Prostate gland (tissue), 2 donors: ENCODE data around the gene CLPSL1. TPM values are rescaled to one million over a fixed set of nuclear protein-coding genes. Genes with fewer than 3 reads are reported as not detected.

Source experiments
- DNase-seq: peaks from one replicate; pipeline ENCODE4 v3.0.0-alpha.2; 2019; ENCODE audit warnings: low spot score
- H3K27ac ChIP-seq, 2 donors: fragments of 200-600 bp; sonication (generic); 2 replicates each; pipeline ENCODE4 v1.5.1; 2017 to 2019
- H3K27me3 ChIP-seq: fragments of 200-600 bp; sonication (generic); replicated peaks from 2 replicates; pipeline ENCODE4 v1.5.1; 2019; ENCODE audit not compliant: insufficient read depth
- H3K36me3 ChIP-seq, 2 donors: fragments of 200-600 bp; sonication (generic); 1 replicate in 1 of 2; 2 replicates in 1 of 2; pipeline versions ENCODE4 v1.5.1 to v1.8.1; 2017 to 2019
- H3K4me1 ChIP-seq: fragments of 200-600 bp; sonication (generic); replicated peaks from 2 replicates; pipeline ENCODE4 v1.5.1; 2019
- H3K4me3 ChIP-seq, 2 donors: fragments of 200-600 bp; sonication (generic); 2 replicates each; pipeline ENCODE4 v1.5.1; 2017 to 2019
- H3K9me3 ChIP-seq: fragments of 200-600 bp; sonication (generic); 2 replicates; pipeline ENCODE4 v1.5.1; 2017
- POLR2A ChIP-seq: fragments of 450-650 bp; IDR thresholded peaks from one replicate; pipeline ENCODE4 v1.6.1; 2016; ENCODE audit warnings: antibody characterized with exemption, mild to moderate bottlenecking
- POLR2AphosphoS5 ChIP-seq: sonication (generic); formaldehyde crosslinking; IDR thresholded peaks from one replicate; pipeline ENCODE4 v1.6.1; 2017; ENCODE audit warnings: antibody characterized with exemption
- WGBS: methylation state at CpG from one replicate; pipeline ENCODE4 v1.1.5; 2018; 5-methylcytosine and 5-hydroxymethylcytosine counted together
- intact Hi-C: fragments of 100-400 bp; cut with DNase I; formaldehyde crosslinking; loops from one replicate; pipeline ENCODE4 v1.14.2; 2022
- total RNA-seq, 2 donors: library from RNA; depleted of rRNA; stranded (reverse); fragments of >200 nt; gene quantifications; one replicate each; pipeline ENCODE4 v1.1.0, GENCODE V29; 2016
- TF ChIP-seq, protein P1 (sequence below), 4 experiments: fragments of 200-600 bp in 2 of 4; fragments of 450-650 bp in 2 of 4; sonication (generic) in 2 of 4; IDR thresholded peaks; 1 replicate in 3 of 4; 2 replicates in 1 of 4; pipeline ENCODE4 v1.5.1; 2016 to 2019; ENCODE audit warnings: antibody characterized with exemption in 4 of 4, mild to moderate bottlenecking in 2 of 4, moderate library complexity in 2 of 4

CLPSL1 gene
- total RNA-seq, 2 donors from 2014 or later, result not detected

- 76% methylated on average over 10 of the region's 10 CpGs for WGBS
- Histone ChIP-seq H3K4me1 (no peaks in the 10 kb centered on the region), H3K27ac (no peak overlapping the region), H3K4me3 (no peak overlapping the region), H3K36me3 (no peaks in the 10 kb centered on the region), H3K27me3 (no peaks in the 10 kb centered on the region), H3K9me3 (no peaks in the 10 kb centered on the region)
- DNase-seq, result no peak
- intact Hi-C loops, result no loop called here
- TF ChIP-seq POLR2AphosphoS5 (no peak), POLR2A (no peak)
These were observed 3.3 kb upstream of the CLPSL1 start for GRCh38 chr6:35777356-35778102.

DNA sequence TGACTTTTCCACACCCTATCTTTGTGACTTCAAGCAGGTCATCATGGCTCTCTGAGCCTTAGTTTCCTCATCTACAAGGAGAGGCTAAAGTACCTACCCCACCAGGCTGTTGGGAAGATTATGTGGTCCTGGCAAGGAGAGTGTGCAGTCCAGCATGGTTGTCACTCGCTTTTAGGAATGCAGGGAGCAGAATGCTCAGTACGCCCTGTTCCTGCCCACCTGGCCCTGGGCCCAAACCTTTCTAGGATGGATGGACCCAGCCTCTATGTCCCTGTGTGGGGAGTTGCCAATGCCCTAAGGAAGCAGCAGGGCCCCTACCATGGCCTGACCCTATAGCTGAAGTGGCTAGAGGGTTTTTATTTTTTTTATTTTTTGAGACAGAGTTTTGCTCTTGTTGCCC is 2.4 kb upstream of the CLPSL1 start:
- DNase-seq, result no peak
- 31% methylated on average over 2 of the region's 2 CpGs for WGBS
- no peaks in the 10 kb centered on the region for H3K9me3 ChIP-seq
- H3K27ac ChIP-seq, result no peak overlapping the region
- no peaks in the 10 kb centered on the region for H3K27me3 ChIP-seq
- no peaks in the 10 kb centered on the region for H3K36me3 ChIP-seq
- H3K4me3 ChIP-seq, result no peak overlapping the region
- intact Hi-C loops, result no loop called here
- TF ChIP-seq POLR2AphosphoS5 (no peak), POLR2A (no peak)
- TF ChIP-seq, protein P1, sequence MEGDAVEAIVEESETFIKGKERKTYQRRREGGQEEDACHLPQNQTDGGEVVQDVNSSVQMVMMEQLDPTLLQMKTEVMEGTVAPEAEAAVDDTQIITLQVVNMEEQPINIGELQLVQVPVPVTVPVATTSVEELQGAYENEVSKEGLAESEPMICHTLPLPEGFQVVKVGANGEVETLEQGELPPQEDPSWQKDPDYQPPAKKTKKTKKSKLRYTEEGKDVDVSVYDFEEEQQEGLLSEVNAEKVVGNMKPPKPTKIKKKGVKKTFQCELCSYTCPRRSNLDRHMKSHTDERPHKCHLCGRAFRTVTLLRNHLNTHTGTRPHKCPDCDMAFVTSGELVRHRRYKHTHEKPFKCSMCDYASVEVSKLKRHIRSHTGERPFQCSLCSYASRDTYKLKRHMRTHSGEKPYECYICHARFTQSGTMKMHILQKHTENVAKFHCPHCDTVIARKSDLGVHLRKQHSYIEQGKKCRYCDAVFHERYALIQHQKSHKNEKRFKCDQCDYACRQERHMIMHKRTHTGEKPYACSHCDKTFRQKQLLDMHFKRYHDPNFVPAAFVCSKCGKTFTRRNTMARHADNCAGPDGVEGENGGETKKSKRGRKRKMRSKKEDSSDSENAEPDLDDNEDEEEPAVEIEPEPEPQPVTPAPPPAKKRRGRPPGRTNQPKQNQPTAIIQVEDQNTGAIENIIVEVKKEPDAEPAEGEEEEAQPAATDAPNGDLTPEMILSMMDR (IDR thresholded peaks at IDR 0.05), result no peak
- H3K4me1 ChIP-seq, result no peaks in the 10 kb centered on the region

GRCh38 chr6:35781290-35781689 is 471 bp downstream of the CLPSL1 start:
- no peak overlapping the region for H3K27ac ChIP-seq
- H3K9me3 ChIP-seq, result no peaks in the 10 kb centered on the region
- no peak for DNase-seq
- H3K4me3 ChIP-seq, result no peak overlapping the region
- intact Hi-C loops, result no loop called here
- TF ChIP-seq, protein P1 (IDR thresholded peaks at IDR 0.05), result no peak
- H3K27me3 ChIP-seq, result no peaks in the 10 kb centered on the region
- no peaks in the 10 kb centered on the region for H3K36me3 ChIP-seq
- 82% methylated on average over 2 of the region's 2 CpGs for WGBS
- H3K4me1 ChIP-seq, result no peaks in the 10 kb centered on the region

- Histone ChIP-seq H3K27ac (no peak overlapping the region), H3K9me3 (no peaks in the 10 kb centered on the region), H3K4me1 (no peaks in the 10 kb centered on the region), H3K27me3 (peaks cover 7% of the 10 kb centered on the region), H3K36me3 (no peaks in the 10 kb centered on the region), H3K4me3 (no peak overlapping the region)
- WGBS, result 40% methylated on average over 3 of the region's 3 CpGs
- no peak for TF ChIP-seq POLR2A
- intact Hi-C loops, result no loop called here
- no peak for DNase-seq
These were observed 1.6 kb downstream of the CLPSL1 start for GRCh38 chr6:35782424-35782823.

- Histone ChIP-seq H3K9me3 (no peaks in the 10 kb centered on the region), H3K27me3 (peaks cover 16% of the 10 kb centered on the region), H3K4me1 (no peaks in the 10 kb centered on the region), H3K27ac (no peak overlapping the region), H3K36me3 (no peaks in the 10 kb centered on the region), H3K4me3 (no peak overlapping the region)
- intact Hi-C loops, result no loop called here
- WGBS, result 67% methylated on average over 2 of the region's 2 CpGs
- no peak for DNase-seq
- TF ChIP-seq POLR2A, result no peak
These were observed 3.4 kb downstream of the CLPSL1 start for GRCh38 chr6:35784200-35784599.

GRCh38 chr6:35786272-35786671 is 5.5 kb downstream of the CLPSL1 start:
- Histone ChIP-seq H3K36me3 (no peaks in the 10 kb centered on the region), H3K9me3 (no peaks in the 10 kb centered on the region), H3K27me3 (peaks cover 16% of the 10 kb centered on the region), H3K4me1 (no peaks in the 10 kb centered on the region), H3K27ac (no peak overlapping the region), H3K4me3 (no peak overlapping the region)
- intact Hi-C loops, result no loop called here
- TF ChIP-seq POLR2A (no peak), POLR2AphosphoS5 (no peak)
- TF ChIP-seq, protein P1 (IDR thresholded peaks at IDR 0.05), result no peak
- WGBS, result 63% methylated on average over 2 of the region's 2 CpGs
- no peak for DNase-seq
